IMR-90 (cell line): ENCODE data around the gene ASXL1. TPM values are rescaled to one million over a fixed set of nuclear protein-coding genes. Genes with fewer than 3 reads are reported as not detected.

ENCODE experiments used
- ATAC-seq: fragments of 200-7000 bp; cut with Tn5 transposase; 2 replicates; pipeline ENCODE4 v1.9.1; 2020; ENCODE audit warnings: low read depth, mild to moderate bottlenecking, moderate library complexity
- BruUV-seq: library from RNA; stranded (reverse); fragments of 400-500 nt; replicated peaks from 2 replicates; lab custom pipeline; 2021; lab: Mats Ljungman, UMichigan
- CTCF ChIA-PET: fragments of 300-600 bp; formaldehyde crosslinking; extraction: SDS; loops from one replicate; lab custom pipeline; 2021; ENCODE audit warnings: antibody characterized with exemption; lab: Yijun Ruan, JAX
- POLR2A ChIA-PET: fragments of 300-600 bp; sonication (Branson Sonifier 250); formaldehyde crosslinking; loops from one replicate; lab custom pipeline; 2022; ENCODE audit warnings: antibody characterized with exemption; ENCODE audit not compliant: unreplicated experiment; lab: Charles Lee
- DNase-seq: peaks from one replicate; pipeline ENCODE4 v3.0.0; 2013
- H2AFZ ChIP-seq: replicated peaks from 2 replicates; pipeline ENCODE3; 2013; ENCODE audit warnings: low read length, mild to moderate bottlenecking; ENCODE audit not compliant: poor library complexity
- H2AK5ac ChIP-seq: 2 replicates; pipeline ENCODE4 v1.6.1; 2013; ENCODE audit warnings: low read depth, low read length, inconsistent platforms
- H2AK9ac ChIP-seq: replicated peaks from 2 replicates; pipeline ENCODE3; 2013; ENCODE audit warnings: mild to moderate bottlenecking, low read depth, low read length, moderate library complexity; ENCODE audit not compliant: poor library complexity
- H2BK120ac ChIP-seq: 2 replicates; pipeline ENCODE4 v1.6.1; 2013; ENCODE audit warnings: low read depth, low read length, inconsistent platforms
- H2BK15ac ChIP-seq: 3 replicates; pipeline ENCODE4 v1.6.1; 2013; ENCODE audit warnings: low read depth, low read length, inconsistent platforms
- H2BK20ac ChIP-seq: 2 replicates; pipeline ENCODE4 v1.6.1; 2013; ENCODE audit warnings: low read depth, mild to moderate bottlenecking, inconsistent platforms, low read length, moderate library complexity
- H2BK5ac ChIP-seq: 2 replicates; pipeline ENCODE4 v1.6.1; 2013; ENCODE audit warnings: mild to moderate bottlenecking, low read depth, low read length, inconsistent platforms; ENCODE audit not compliant: poor library complexity, severe bottlenecking
- H3K14ac ChIP-seq: replicated peaks from 2 replicates; pipeline ENCODE4 v1.6.1; 2013; ENCODE audit warnings: low read depth, low read length, inconsistent platforms
- H3K18ac ChIP-seq: 2 replicates; pipeline ENCODE4 v1.6.1; 2013; ENCODE audit warnings: low read depth, low read length, control low read depth
- H3K23ac ChIP-seq: 2 replicates; pipeline ENCODE4 v1.6.1; 2013; ENCODE audit warnings: low read depth, low read length, inconsistent platforms
- H3K27ac ChIP-seq: 2 replicates; pipeline ENCODE4 v1.5.1; 2013; ENCODE audit warnings: mild to moderate bottlenecking, control low read depth, low read length; ENCODE audit not compliant: insufficient read depth
- H3K27me3 ChIP-seq: 2 replicates; pipeline ENCODE4 v1.6.1; 2013; ENCODE audit warnings: low read length; ENCODE audit not compliant: control insufficient read depth, insufficient read depth
- H3K36me3 ChIP-seq: 2 replicates; pipeline ENCODE4 v1.6.1; 2013; ENCODE audit warnings: low read length, mixed read lengths; ENCODE audit not compliant: control insufficient read depth, insufficient read depth
- H3K4ac ChIP-seq: 2 replicates; pipeline ENCODE4 v1.6.1; 2013; ENCODE audit warnings: low read depth, low read length, inconsistent platforms
- H3K4me1 ChIP-seq: 2 replicates; pipeline ENCODE4 v1.6.1; 2013; ENCODE audit warnings: low read length, mixed read lengths; ENCODE audit not compliant: control insufficient read depth, insufficient read depth
- H3K4me2 ChIP-seq: 2 replicates; pipeline ENCODE4 v1.6.1; 2013; ENCODE audit warnings: low read depth, mild to moderate bottlenecking, control low read depth, low read length, moderate library complexity
- H3K4me3 ChIP-seq: 2 replicates; pipeline ENCODE4 v1.5.1; 2013; ENCODE audit warnings: low read depth, mild to moderate bottlenecking, control low read depth, low read length, moderate library complexity; ENCODE audit not compliant: insufficient read depth
- H3K56ac ChIP-seq: 2 replicates; pipeline ENCODE4 v1.6.1; 2013; ENCODE audit warnings: low read length, inconsistent platforms; ENCODE audit not compliant: insufficient read depth; ENCODE audit errors: extremely low read depth
- H3K79me1 ChIP-seq, 2 experiments: 2 replicates each; pipeline ENCODE4 v1.6.1; 2013; ENCODE audit warnings: low read length in 2 of 2, inconsistent platforms in 1 of 2, low read depth in 1 of 2
- H3K9ac ChIP-seq: 2 replicates; pipeline ENCODE4 v1.6.1; 2013; ENCODE audit warnings: low read depth, low read length, control low read depth
- H3K9me1 ChIP-seq: 2 replicates; pipeline ENCODE4 v1.6.1; 2013; ENCODE audit warnings: low read length, inconsistent platforms; ENCODE audit not compliant: insufficient read depth
- H3K9me3 ChIP-seq: 2 replicates; pipeline ENCODE4 v1.6.1; 2013; ENCODE audit warnings: low read length; ENCODE audit not compliant: control insufficient read depth, insufficient read depth
- H4K20me1 ChIP-seq: 2 replicates; pipeline ENCODE4 v1.6.1; 2013; ENCODE audit warnings: low read length, inconsistent platforms; ENCODE audit not compliant: insufficient read depth
- H4K5ac ChIP-seq: 2 replicates; pipeline ENCODE4 v1.6.1; 2013; ENCODE audit warnings: mild to moderate bottlenecking, low read depth, low read length, control low read depth
- H4K8ac ChIP-seq, 2 experiments: 2 replicates each; pipeline ENCODE4 v1.6.1; 2013; ENCODE audit warnings: low read depth in 2 of 2, low read length in 2 of 2, control low read depth in 1 of 2, inconsistent platforms in 1 of 2
- H4K91ac ChIP-seq: 2 replicates; pipeline ENCODE4 v1.6.1; 2013; ENCODE audit warnings: low read depth, low read length, inconsistent platforms; ENCODE audit not compliant: insufficient read depth
- CHD1 ChIP-seq: IDR thresholded peaks from 2 replicates; pipeline ENCODE4 v1.6.1; 2012; ENCODE audit warnings: low read depth, low read length, improper control_type of control experiment
- NFE2L2 ChIP-seq: fragments of 150-350 bp; IDR thresholded peaks from 2 replicates; pipeline ENCODE4 v1.6.1; 2016; ENCODE audit warnings: low read depth, mild to moderate bottlenecking, low read length
- WGBS, 2 experiments: methylation state at CpG; one replicate each; pipeline versions ENCODE4 v1.1.5 to v1.1.7; 2013; ENCODE audit warnings: missing lambda C conversion rate in 2 of 2; ENCODE audit not compliant: insufficient read length in 1 of 2; ENCODE audit errors: extremely low coverage in 2 of 2; 5-methylcytosine and 5-hydroxymethylcytosine counted together
- dilution Hi-C: fragments of 300-500 bp; cut with HindIII; formaldehyde crosslinking; loops from one replicate; pipeline ENCODE4 v1.14.3; 2018; ENCODE audit warnings: low sequenced_read_pairs; ENCODE audit not compliant: unreplicated experiment
- in situ Hi-C: fragments of 300-500 bp; cut with MboI; formaldehyde crosslinking; loops from 3 replicates; pipeline ENCODE4 v1.14.3; 2019; ENCODE audit warnings: low sequenced_read_pairs, inconsistent platforms, mixed read lengths
- intact Hi-C: fragments of 100-400 bp; cut with micrococcal nuclease; formaldehyde crosslinking; loops from 2 replicates; pipeline ENCODE4 v1.10.0; 2022
- polyA plus RNA-seq, 3 experiments: library from polyadenylated mRNA; depleted of rRNA; stranded (reverse); fragments of >200 nt; gene quantifications; 2 replicates each; pipeline ENCODE4 v1.2.3, GENCODE V29; 2012; ENCODE audit warnings: low replicate concordance in 1 of 3
- total RNA-seq: library from RNA; depleted of rRNA; stranded (reverse); fragments of >200 nt; gene quantifications from 2 replicates; pipeline ENCODE4 v1.2.3, GENCODE V29; 2012
- TF ChIP-seq, protein P1 (sequence below): conservative IDR thresholded peaks from 2 replicates; pipeline ENCODE4 v1.5.1; 2012; ENCODE audit warnings: mild to moderate bottlenecking, low read depth, low read length, improper control_type of control experiment
- TF ChIP-seq, protein P2 (sequence below): fragments of 150-350 bp; IDR thresholded peaks from 2 replicates; pipeline ENCODE4 v1.6.1; 2016; ENCODE audit warnings: low read depth, mild to moderate bottlenecking, low read length, moderate library complexity, borderline replicate concordance

ASXL1 gene
- total and polyA plus RNA-seq, 2 of the 4 experiments (the other 2 are of a cell fraction): 29.9 to 37.1 TPM

GRCh38 chr20:32474009-32474716 is 116.0 kb downstream of the ASXL1 start (continued):
- TF ChIP-seq NFE2L2: no peak

DNA sequence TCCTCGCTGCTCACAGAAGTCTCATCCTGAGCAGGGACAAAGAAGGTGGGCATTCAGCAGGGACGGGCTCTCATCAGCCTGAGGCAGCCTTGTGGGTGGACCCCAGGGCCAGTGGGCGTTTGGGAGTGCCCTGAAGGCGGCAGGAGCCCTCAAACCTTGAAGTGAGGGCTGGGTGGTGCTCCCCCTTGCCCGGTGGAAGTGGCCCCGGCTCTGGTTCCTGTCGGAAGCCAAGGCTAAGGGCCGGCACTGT is 116.5 kb downstream of the ASXL1 start:
- Histone ChIP-seq H3K23ac (peak overlapping the region; percentile 19), H3K9me1 (peaks cover 33% of the 10 kb centered on the region), H3K4ac (peak overlapping the region; percentile 97), H3K4me2 (peak overlapping the region; percentile 82), H3K9me3 (no peaks in the 10 kb centered on the region), H2BK15ac (peak overlapping the region; percentile 64; the same call in 1 of the 3 replicates), H3K27ac (peak overlapping the region; percentile 85), H3K14ac (peak overlapping the region; percentile 78), H4K5ac (peak overlapping the region; percentile 23), H3K9ac (peak overlapping the region; percentile 49), H3K79me1 (peaks cover 9 to 94% of the 10 kb centered on the region in 2 experiments; a peak in 3 of 4 replicates), H3K4me3 (peak overlapping the region; percentile 29), H2AK9ac (peak overlapping the region; percentile 98), H2AFZ (peak overlapping the region; percentile 91), H4K91ac (peak overlapping the region; percentile 91), H3K56ac (peak overlapping the region; percentile 71), H2BK5ac (peak overlapping the region; percentile 85), H2AK5ac (peak overlapping the region; percentile 84), H3K4me1 (peaks cover 47% of the 10 kb centered on the region), H4K20me1 (peaks cover 32% of the 10 kb centered on the region), H2BK20ac (peak overlapping the region; percentile 30), H3K27me3 (no peaks in the 10 kb centered on the region), H2BK120ac (peak overlapping the region; percentile 83), H4K8ac (peak overlapping the region; percentile 41 to 87), H3K36me3 (peaks cover 11% of the 10 kb centered on the region; the same call in 1 of the 2 replicates), H3K18ac (peak overlapping the region; percentile 14)
- no TSS peak for BruUV-seq
- POLR2A ChIA-PET: no interaction called here
- 40% methylated on average over 2 of the region's 8 CpGs; no CpG with 5 or more reads in 1 of the 2 experiments for WGBS, 2 experiments
- intact Hi-C loops (no loop called here), dilution Hi-C loops (no loop called here), in situ Hi-C loops (no loop called here)
- ATAC-seq (no peak), DNase-seq (no peak)
- CTCF ChIA-PET: no interaction called here
- TF ChIP-seq, protein P1, sequence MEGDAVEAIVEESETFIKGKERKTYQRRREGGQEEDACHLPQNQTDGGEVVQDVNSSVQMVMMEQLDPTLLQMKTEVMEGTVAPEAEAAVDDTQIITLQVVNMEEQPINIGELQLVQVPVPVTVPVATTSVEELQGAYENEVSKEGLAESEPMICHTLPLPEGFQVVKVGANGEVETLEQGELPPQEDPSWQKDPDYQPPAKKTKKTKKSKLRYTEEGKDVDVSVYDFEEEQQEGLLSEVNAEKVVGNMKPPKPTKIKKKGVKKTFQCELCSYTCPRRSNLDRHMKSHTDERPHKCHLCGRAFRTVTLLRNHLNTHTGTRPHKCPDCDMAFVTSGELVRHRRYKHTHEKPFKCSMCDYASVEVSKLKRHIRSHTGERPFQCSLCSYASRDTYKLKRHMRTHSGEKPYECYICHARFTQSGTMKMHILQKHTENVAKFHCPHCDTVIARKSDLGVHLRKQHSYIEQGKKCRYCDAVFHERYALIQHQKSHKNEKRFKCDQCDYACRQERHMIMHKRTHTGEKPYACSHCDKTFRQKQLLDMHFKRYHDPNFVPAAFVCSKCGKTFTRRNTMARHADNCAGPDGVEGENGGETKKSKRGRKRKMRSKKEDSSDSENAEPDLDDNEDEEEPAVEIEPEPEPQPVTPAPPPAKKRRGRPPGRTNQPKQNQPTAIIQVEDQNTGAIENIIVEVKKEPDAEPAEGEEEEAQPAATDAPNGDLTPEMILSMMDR: no peak
- TF ChIP-seq, protein P2, sequence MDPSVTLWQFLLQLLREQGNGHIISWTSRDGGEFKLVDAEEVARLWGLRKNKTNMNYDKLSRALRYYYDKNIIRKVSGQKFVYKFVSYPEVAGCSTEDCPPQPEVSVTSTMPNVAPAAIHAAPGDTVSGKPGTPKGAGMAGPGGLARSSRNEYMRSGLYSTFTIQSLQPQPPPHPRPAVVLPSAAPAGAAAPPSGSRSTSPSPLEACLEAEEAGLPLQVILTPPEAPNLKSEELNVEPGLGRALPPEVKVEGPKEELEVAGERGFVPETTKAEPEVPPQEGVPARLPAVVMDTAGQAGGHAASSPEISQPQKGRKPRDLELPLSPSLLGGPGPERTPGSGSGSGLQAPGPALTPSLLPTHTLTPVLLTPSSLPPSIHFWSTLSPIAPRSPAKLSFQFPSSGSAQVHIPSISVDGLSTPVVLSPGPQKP: no peak
- TF ChIP-seq CHD1: no peak
